A549 (cell line): ENCODE data around the gene FREY1.

Source experiments
- CTCF ChIP-seq: fragments of >200 bp; sonication (Bioruptor Twin); formaldehyde crosslinking; IDR thresholded peaks from 3 replicates; pipeline ENCODE4 v1.5.1; 2016
- MAX ChIP-seq: IDR thresholded peaks from 2 replicates; pipeline ENCODE4 v1.6.1; 2012
- MAZ ChIP-seq: fragments of 150-350 bp; IDR thresholded peaks from 2 replicates; pipeline ENCODE4 v1.6.1; 2014; ENCODE audit warnings: antibody characterized with exemption, low read depth, low read length, borderline replicate concordance
- NR3C1 ChIP-seq: fragments of >200 bp; sonication (Bioruptor Twin); formaldehyde crosslinking; IDR thresholded peaks from 3 replicates; pipeline ENCODE4 v1.6.1; 2017
- POLR2A ChIP-seq: IDR thresholded peaks from 2 replicates; pipeline ENCODE4 v1.6.1; 2012; ENCODE audit warnings: mild to moderate bottlenecking, low read length
- ZFP36 ChIP-seq: fragments of 450-650 bp; IDR thresholded peaks from 2 replicates; pipeline ENCODE4 v1.6.1; 2014; ENCODE audit warnings: borderline replicate concordance; ENCODE audit not compliant: partially characterized antibody

GRCh38 chr11:45927332-45927683 is 20.2 kb upstream of the FREY1 start:
- TF ChIP-seq ZFP36 (no peak), CTCF (no peak), MAX (no peak), NR3C1 (no peak), POLR2A (no peak), MAZ (no peak)
